ENCODE results near the gene TRIP10.

DNA sequence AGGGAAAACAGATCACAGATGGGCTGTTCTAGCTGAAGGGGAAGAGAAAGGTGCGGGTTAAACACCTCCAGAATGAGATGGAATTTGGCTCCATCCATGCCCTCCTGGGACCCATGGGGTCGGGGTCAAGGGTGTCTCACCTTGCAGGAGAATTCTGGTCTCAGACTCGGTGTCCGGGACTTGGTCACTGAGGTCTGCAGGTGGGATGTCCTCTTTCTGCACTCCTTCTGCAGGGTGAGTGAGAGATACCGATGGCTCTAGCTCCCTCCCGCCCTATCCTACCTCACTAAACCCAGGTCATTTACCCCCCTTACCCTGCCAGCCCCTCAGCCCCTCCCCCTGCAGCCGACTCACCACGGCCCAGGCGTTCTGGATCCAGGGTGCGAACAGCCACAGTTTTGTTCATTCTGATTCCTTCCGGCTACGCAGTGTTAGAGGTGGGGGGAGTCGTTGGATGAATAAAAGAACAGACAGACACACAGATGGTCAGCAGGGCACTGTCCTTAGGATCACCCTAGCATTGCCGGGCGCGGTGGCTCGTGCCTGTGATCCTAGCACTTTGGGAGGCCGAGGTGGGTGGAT, 43.1 kb upstream of the TRIP10 start:
- TF ChIP-seq, protein P1, sequence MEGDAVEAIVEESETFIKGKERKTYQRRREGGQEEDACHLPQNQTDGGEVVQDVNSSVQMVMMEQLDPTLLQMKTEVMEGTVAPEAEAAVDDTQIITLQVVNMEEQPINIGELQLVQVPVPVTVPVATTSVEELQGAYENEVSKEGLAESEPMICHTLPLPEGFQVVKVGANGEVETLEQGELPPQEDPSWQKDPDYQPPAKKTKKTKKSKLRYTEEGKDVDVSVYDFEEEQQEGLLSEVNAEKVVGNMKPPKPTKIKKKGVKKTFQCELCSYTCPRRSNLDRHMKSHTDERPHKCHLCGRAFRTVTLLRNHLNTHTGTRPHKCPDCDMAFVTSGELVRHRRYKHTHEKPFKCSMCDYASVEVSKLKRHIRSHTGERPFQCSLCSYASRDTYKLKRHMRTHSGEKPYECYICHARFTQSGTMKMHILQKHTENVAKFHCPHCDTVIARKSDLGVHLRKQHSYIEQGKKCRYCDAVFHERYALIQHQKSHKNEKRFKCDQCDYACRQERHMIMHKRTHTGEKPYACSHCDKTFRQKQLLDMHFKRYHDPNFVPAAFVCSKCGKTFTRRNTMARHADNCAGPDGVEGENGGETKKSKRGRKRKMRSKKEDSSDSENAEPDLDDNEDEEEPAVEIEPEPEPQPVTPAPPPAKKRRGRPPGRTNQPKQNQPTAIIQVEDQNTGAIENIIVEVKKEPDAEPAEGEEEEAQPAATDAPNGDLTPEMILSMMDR (IDR thresholded peaks at IDR 0.05; ENCODE audit: poor library complexity, severe bottlenecking), result no peak
- TF ChIP-seq EZH2 (IDR thresholded peaks at IDR 0.05; ENCODE audit: borderline replicate concordance, insufficient read depth, low read length, poor library complexity, severe bottlenecking) (no peak), POLR2AphosphoS5 (IDR thresholded peaks at IDR 0.05) (no peak), RAD21 (conservative IDR thresholded peaks at IDR 0.05) (no peak), EP300 (conservative IDR thresholded peaks at IDR 0.05; ENCODE audit: poor library complexity, severe bottlenecking) (no peak), SMC3 (conservative IDR thresholded peaks at IDR 0.05; ENCODE audit: poor library complexity) (no peak)
- TF ChIP-seq, protein P2, sequence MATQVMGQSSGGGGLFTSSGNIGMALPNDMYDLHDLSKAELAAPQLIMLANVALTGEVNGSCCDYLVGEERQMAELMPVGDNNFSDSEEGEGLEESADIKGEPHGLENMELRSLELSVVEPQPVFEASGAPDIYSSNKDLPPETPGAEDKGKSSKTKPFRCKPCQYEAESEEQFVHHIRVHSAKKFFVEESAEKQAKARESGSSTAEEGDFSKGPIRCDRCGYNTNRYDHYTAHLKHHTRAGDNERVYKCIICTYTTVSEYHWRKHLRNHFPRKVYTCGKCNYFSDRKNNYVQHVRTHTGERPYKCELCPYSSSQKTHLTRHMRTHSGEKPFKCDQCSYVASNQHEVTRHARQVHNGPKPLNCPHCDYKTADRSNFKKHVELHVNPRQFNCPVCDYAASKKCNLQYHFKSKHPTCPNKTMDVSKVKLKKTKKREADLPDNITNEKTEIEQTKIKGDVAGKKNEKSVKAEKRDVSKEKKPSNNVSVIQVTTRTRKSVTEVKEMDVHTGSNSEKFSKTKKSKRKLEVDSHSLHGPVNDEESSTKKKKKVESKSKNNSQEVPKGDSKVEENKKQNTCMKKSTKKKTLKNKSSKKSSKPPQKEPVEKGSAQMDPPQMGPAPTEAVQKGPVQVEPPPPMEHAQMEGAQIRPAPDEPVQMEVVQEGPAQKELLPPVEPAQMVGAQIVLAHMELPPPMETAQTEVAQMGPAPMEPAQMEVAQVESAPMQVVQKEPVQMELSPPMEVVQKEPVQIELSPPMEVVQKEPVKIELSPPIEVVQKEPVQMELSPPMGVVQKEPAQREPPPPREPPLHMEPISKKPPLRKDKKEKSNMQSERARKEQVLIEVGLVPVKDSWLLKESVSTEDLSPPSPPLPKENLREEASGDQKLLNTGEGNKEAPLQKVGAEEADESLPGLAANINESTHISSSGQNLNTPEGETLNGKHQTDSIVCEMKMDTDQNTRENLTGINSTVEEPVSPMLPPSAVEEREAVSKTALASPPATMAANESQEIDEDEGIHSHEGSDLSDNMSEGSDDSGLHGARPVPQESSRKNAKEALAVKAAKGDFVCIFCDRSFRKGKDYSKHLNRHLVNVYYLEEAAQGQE (IDR thresholded peaks at IDR 0.05; ENCODE audit: borderline replicate concordance), result no peak
